Pancreas (tissue), 10 donors: Measurements from ENCODE around the gene GRK2. TPM values are rescaled to one million over a fixed set of nuclear protein-coding genes. Genes with fewer than 3 reads are reported as not detected.

ENCODE experiments used
- ATAC-seq, 4 donors: fragments of 200-7000 bp; cut with Tn5 transposase; one replicate each; pipeline versions ENCODE4 v1.8.0 to v1.9.1; 2020; ENCODE audit warnings: mild to moderate bottlenecking in 4 of 4, moderate library complexity in 4 of 4
- DNase-seq, 6 donors: peaks; one replicate each; pipeline ENCODE4 v3.0.0-alpha.2; 2020
- FAIRE-seq: peaks from 2 replicates; lab custom pipeline; 2012; peaks lifted over from hg19 to GRCh38; lab: Jason Lieb, UNC
- H3K27ac ChIP-seq, 4 donors: fragments of 200-600 bp; sonication (generic); 1 replicate in 3 of 4; 2 replicates in 1 of 4; pipeline versions ENCODE4 v1.5.0 to v1.8.0; 2020
- H3K27me3 ChIP-seq, 4 donors: fragments of 200-600 bp; one replicate each; pipeline ENCODE4 v1.8.0; 2021
- H3K36me3 ChIP-seq, 3 donors: fragments of 200-600 bp; sonication (generic) in 1 of 3; one replicate each; pipeline versions ENCODE4 v1.5.0 to v1.8.0; 2020 to 2021
- H3K4me1 ChIP-seq, 3 donors: fragments of 200-600 bp; one replicate each; pipeline ENCODE4 v1.8.0; 2021
- H3K4me3 ChIP-seq, 4 donors: fragments of 200-600 bp; sonication (generic) in 2 of 4; one replicate each; pipeline versions ENCODE4 v1.5.0 to v1.8.0; 2020 to 2021
- H3K9me3 ChIP-seq, 4 donors: fragments of 200-600 bp; one replicate each; pipeline ENCODE4 v1.8.0; 2021
- CTCF ChIP-seq, 4 donors: fragments of 200-600 bp; sonication (generic) in 3 of 4; IDR thresholded peaks; one replicate each; pipeline versions ENCODE4 v1.5.0 to v1.8.0; 2021; ENCODE audit warnings: antibody characterized with exemption in 4 of 4
- whole genome bisulfite sequencing, 2 donors: extraction: QIAGEN DNeasy Blood & Tissue Kit; methylation state at CpG; one replicate each; pipeline ENCODE4 v1.1.7; 2013; 5-methylcytosine and 5-hydroxymethylcytosine counted together
- intact Hi-C, 3 donors: fragments of 100-400 bp; cut with DNase I; formaldehyde crosslinking; loops; one replicate each; pipeline versions ENCODE4 v1.11.1 to v1.14.2; 2022
- polyA plus RNA-seq, 2 donors: library from polyadenylated mRNA; stranded (reverse); fragments of 200-250 nt; gene quantifications; one replicate each; pipeline ENCODE4 v1.2.3, GENCODE V29; 2013
- total RNA-seq, 6 donors: library from RNA; stranded (reverse); fragmentation: NEBNext Ultra II Directional in 4 of 6; extraction: Animal tissue kit (Norgen Biotek cat#: 25700) in 4 of 6; gene quantifications; one replicate each; pipeline versions ENCODE4 v1.2.1 to v1.2.4, GENCODE V29; 2021 to 2023
- donor health status: healthy with polysubstance abuse.
- donor health status: DM: no; HTN: no; CAD: no; lungs with moderate emphysema.
- donor health status: DM: no; HTN: no; CAD: no.
- donor health status: control.
- donor health status: control.
- donor health status: Bipolar disorder and iron deficiency.
- donor health status: DM: yes; HTN: yes; CAD: no.
- donor health status: DM: no; HTN: no; CAD: no.
- donor health status: DM: no; HTN: no; CAD: no.
- donor health status: DM: yes; HTN: yes; CAD: no.

The GRK2 gene
- 10 to 100 TPM; 19.1 to 31.9 (median 21.5) TPM for total RNA-seq
- 10 to 100 TPM; 52.8 to 60.6 TPM for polyA plus RNA-seq

- no peak for FAIRE-seq
- H3K4me1 ChIP-seq, result peaks cover 21 to 30% (median 29%) of the 10 kb centered on the region in 3 donors
These were observed at the start of gene GRK2 for GRCh38 chr11:67266449-67267187. Gene GRK2 (plus strand): TSS chr11:67266473. CDS start chr11:67266700, 227 bp downstream.

GRCh38 chr11:67227726-67228125 is 38.5 kb upstream of the GRK2 start:
- FAIRE-seq, result no peak
- no peak for DNase-seq
- TF ChIP-seq CTCF (IDR thresholded peaks at IDR 0.05), result no peak

More at GRCh38 chr11:67266449-67267187, at the start of gene GRK2:
- peak within 1 kb of the TSS; percentile 83 to 96 (median 94) for H3K4me3 ChIP-seq
- WGBS, 2 donors, result 1% methylated on average over 23 to 103 of the region's 103 CpGs
- H3K9me3 ChIP-seq, result no peaks in the 10 kb centered on the region
- peak within 1 kb of the TSS; percentile 42 to 78 (median 58) for H3K27ac ChIP-seq
- no peaks in the 10 kb centered on the region for H3K27me3 ChIP-seq
- peak in 3 of 4 donors; percentile 2 to 57 (median 34) for ATAC-seq
- DNase-seq, result peak in 5 of 6 donors; percentile 40 to 86 (median 72)
- intact Hi-C loops, result loop anchor here in 2 of 3 donors (5.0 kb wide), 2 partner anchors 46 to 111 kb away; no protein-coding TSS in a partner anchor
- H3K36me3 ChIP-seq, result no peaks in the 10 kb centered on the region
- no peak for TF ChIP-seq CTCF (IDR thresholded peaks at IDR 0.05)

GRCh38 chr11:67230406-67230805 is 35.9 kb upstream of the GRK2 start:
- Histone ChIP-seq H3K27ac (no peak overlapping the region), H3K4me1 (no peaks in the 10 kb centered on the region), H3K4me3 (no peak overlapping the region), H3K9me3 (no peaks in the 10 kb centered on the region), H3K36me3 (peaks cover 0 to 28% (median 4%) of the 10 kb centered on the region in 3 donors), H3K27me3 (no peaks in the 10 kb centered on the region)
- intact Hi-C loops, result no loop called here
- ATAC-seq, result no peak
- no peak for DNase-seq
- no peak for TF ChIP-seq CTCF (IDR thresholded peaks at IDR 0.05)
- FAIRE-seq, result no peak
- 96 to 97% methylated on average over 3 of the region's 3 CpGs for WGBS, 2 donors

More at GRCh38 chr11:67227726-67228125, 38.5 kb upstream of the GRK2 start:
- Histone ChIP-seq H3K9me3 (no peaks in the 10 kb centered on the region), H3K27me3 (no peaks in the 10 kb centered on the region), H3K4me1 (no peaks in the 10 kb centered on the region), H3K36me3 (peaks cover 0 to 40% (median 4%) of the 10 kb centered on the region in 3 donors), H3K4me3 (no peak overlapping the region), H3K27ac (no peak overlapping the region)
- intact Hi-C loops, result no loop called here
- ATAC-seq, result no peak
- WGBS, 2 donors, result 79 to 82% methylated on average over 8 of the region's 8 CpGs

GRCh38 chr11:67230886-67231285 is 35.4 kb upstream of the GRK2 start:
- H3K9me3 ChIP-seq, result no peaks in the 10 kb centered on the region
- no peaks in the 10 kb centered on the region for H3K4me1 ChIP-seq
- H3K4me3 ChIP-seq, result no peak overlapping the region
- no peak for TF ChIP-seq CTCF (IDR thresholded peaks at IDR 0.05)
- H3K27me3 ChIP-seq, result no peaks in the 10 kb centered on the region
- no peak overlapping the region for H3K27ac ChIP-seq
- intact Hi-C loops, result no loop called here
- ATAC-seq, result no peak
- 86 to 88% methylated on average over 1 of the region's 1 CpG for WGBS, 2 donors
- no peak for FAIRE-seq
- H3K36me3 ChIP-seq, result peaks cover 0 to 30% (median 4%) of the 10 kb centered on the region in 3 donors
- no peak for DNase-seq
